WI38 (cell line): ENCODE results near the gene NUDCD3.

ENCODE experiments used
- H3K4me3 ChIP-seq: 2 replicates; pipeline ENCODE4 v1.5.1; 2011; ENCODE audit warnings: low read depth, mild to moderate bottlenecking, control low read depth, low read length
- CTCF ChIP-seq: IDR thresholded peaks from 2 replicates; pipeline ENCODE4 v1.5.1; 2012; ENCODE audit warnings: low read depth, mild to moderate bottlenecking, control low read depth, low read length

NUDCD3 gene

GRCh38 chr7:44490351-44491200, at the start of gene NUDCD3:
Gene NUDCD3 (minus strand): TSS chr7:44490658. CDS start chr7:44490600, 58 bp downstream.
- H3K4me3 ChIP-seq = peak within 1 kb of the TSS; percentile 92
- no peak; the same call in 1 of the 2 replicates for TF ChIP-seq CTCF

GRCh38 chr7:44539669-44540506, 49.4 kb upstream of the NUDCD3 start:
- no peak for TF ChIP-seq CTCF

DNA sequence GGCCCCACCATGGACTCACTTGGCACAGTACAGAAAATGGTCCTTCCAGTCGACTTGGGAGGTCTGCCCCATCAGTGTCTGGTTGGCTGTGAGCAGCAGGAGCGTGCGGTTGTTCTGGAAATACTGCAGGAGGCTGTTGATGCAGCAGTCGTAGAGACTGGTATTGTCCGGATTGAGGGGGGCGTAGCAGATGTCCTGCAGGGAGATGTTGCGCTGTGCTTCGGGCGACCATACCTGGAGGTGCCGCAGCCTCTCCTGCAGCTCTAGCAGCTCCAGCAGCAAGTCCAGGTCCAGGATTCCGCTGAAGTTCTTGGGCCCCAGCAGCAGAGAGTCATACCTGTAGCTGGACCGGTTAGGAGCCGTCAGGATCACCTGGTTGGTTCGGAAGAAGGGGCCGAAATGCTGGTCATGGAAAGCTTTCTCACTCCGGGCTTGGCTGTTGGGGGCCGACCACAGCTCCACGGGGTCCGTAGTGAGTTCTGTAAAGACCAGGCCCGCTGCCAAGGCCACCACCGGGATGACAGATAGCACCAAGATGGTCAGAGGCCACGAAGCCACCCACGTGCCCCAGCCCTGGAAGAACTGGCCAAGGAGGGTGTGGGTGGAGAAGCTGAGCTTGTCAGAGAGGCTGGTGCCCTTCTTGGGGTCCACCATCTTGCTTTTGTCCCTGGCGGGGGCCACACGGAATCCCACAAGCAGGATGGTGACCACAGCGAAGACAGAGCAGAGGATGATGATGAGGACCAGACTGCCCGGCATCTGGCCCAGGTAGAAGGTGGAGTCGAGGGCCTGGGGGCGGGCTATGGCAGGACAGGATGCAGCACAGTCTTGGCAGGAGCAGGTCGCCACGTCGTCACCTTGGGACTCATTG, 48.6 kb upstream of the NUDCD3 start:
- H3K4me3 ChIP-seq = no peak overlapping the region
- no peak for TF ChIP-seq CTCF

More at GRCh38 chr7:44539669-44540506, 49.4 kb upstream of the NUDCD3 start:
- no peak overlapping the region for H3K4me3 ChIP-seq

- no peak overlapping the region for H3K4me3 ChIP-seq
Measured at GRCh38 chr7:44538093-44538797, 47.8 kb upstream of the NUDCD3 start.

GRCh38 chr7:44537442-44537841, 47.0 kb upstream of the NUDCD3 start:
- no peak overlapping the region for H3K4me3 ChIP-seq
- no peak for TF ChIP-seq CTCF

More at GRCh38 chr7:44538093-44538797, 47.8 kb upstream of the NUDCD3 start:
- no peak for TF ChIP-seq CTCF

DNA sequence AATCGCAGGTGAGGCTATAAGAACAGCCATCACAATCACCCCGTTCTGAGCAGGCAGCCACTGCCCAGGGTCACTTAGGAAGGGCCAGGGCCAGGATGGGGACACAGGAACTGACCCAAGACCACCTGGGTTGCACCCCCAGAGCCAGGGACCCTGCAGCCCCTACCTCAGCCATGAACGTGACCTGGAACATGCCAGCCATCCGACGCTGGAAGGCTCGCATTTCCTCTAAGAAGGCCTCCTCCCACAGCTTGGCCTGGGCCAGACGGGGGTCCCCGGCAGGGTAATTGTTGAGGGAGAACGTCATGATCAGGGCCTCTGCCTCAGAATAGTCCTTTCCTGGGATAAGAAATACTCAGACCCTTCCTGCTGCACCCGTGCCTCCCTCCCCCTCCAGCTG, 45.6 kb upstream of the NUDCD3 start:
- TF ChIP-seq CTCF = no peak

More for the DNA sequence above, 45.6 kb upstream of the NUDCD3 start:
- H3K4me3 ChIP-seq = no peak overlapping the region
